Activated T-cell treated with anti-CD3 and anti-CD28 coated beads for 4 hours (primary cell): ENCODE results near the gene C12orf76.
"Not testable (repeated sequence)": the region's sequence is repeated elsewhere in the genome, so short reads cannot be mapped to it uniquely, and the experiment has no call there.

Source experiments
- DNase-seq: peaks from one replicate; pipeline ENCODE4 v3.0.0-alpha.2; 2020

Gene C12orf76

DNA sequence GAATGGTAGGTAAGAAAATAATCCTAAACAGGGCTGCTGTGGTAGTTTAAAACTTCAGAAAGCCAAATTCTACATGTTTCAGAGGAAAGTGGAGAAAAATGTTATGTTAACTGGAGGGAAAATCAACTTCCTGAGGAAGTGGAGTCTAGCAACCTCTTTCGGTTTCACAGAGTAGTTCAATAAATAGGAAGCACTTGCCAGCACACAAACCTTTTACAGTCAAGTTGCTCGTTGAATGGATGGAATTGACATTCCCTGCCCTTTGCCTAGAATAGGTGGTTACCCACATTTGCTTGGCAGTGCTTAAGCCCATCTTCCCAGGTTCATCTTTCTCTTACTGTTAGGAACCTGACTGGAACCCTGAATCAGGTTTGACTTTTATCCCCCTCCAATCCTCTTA, 33.2 kb downstream of the C12orf76 start:
- DNase-seq: no peak

- DNase-seq: no peak
Observed at GRCh38 chr12:110012659-110013058, 35.7 kb downstream of the C12orf76 start.

DNA sequence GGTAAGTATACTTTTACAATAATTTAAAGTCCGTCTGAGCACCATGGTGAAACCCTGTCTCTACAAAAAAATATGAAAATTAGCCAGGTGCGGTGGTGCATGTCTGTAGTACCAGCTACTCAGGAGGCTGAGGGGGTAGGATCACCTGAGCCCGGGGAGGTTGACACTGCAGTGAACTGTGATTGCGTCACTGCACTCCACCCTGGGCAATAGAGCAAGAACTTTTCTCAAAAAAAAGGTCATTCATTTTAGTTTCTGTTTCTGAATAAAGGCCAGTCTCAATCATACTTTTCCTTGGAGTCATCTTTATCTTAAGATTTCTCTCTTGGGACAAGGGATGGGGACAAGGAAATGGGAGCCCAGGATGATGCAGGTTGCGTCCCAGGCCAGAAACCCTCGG, 36.2 kb downstream of the C12orf76 start:
- DNase-seq: no peak

DNA sequence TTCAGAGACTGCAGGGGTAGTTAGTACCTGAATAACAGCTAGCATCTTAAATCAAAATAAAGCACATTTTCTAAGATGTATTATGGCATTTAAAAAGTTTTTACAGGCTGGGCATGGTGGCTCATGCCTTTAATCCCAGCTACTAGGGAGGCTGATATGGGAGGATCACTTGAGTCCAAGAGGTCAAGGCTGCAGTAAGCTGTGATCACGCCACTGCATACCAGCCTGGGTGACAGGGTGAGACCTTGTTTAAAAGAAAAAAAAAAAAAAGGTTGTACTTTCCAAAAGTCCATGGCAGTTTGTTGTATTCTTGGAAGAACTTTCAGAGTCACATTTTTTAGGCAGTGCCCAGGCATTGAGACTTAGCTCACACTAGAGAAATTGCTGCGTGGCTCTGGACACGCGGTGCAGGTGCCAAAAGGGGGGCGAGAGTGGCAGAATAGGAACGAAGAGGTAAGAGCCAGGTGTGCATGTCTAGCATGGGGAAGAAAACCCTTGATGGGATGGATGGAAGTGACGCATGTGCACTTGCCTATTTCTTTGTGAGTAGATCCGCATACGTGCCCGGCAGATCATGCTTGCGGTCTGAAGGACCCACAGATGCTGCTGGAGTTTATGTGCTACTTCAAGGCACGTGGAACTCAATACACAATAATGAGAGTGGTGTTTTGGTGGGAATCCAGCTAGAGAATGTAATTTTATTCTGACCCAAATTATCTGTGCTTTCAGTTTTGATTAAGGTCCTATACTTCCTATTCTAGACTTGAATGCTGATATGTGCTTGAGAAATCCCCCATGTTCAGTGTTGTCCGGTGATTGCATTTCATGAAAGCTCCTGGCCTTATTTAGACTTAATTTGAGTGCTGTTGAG, 37.2 kb downstream of the C12orf76 start:
- no peak for DNase-seq

GRCh38 chr12:110008681-110009398, 39.5 kb downstream of the C12orf76 start:
- not testable (repeated sequence) for DNase-seq

DNA sequence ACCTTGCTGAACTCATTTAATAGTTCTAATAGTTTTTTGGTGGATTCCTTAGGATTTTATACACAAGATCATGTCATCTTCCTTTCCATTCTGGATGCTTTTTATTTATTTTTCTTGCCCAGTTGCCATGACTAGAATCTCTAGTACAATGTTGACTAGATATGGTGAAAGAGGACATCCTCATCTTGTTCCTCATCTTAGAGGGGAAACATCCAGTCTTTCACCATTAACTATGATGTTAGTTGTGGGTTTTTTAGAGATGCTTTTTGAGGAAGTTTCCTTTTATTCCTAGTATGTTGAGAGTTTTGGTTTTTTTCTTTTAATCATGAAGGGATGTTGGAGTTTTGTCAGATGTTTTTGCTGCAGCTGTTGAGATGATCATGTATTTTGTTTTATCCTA, 40.4 kb downstream of the C12orf76 start:
- no peak for DNase-seq

DNA sequence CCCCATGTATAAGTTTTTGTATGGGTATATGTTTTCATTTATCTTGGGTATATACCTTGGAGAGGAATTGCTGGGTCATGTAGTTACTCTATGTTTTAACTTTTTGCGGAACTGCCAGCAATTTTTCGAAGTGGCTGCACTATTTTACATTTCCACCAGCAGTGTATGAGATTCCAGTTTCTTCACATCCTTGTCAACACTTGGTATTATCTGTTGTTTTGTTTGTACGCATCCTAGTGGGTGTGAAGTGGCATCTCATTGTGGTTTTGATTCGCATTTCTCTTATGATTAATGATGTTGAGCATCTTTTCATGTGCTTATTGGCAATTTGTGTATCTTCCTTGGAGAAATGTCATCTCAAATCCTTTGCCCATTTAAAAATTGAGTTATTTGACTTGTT, 42.2 kb downstream of the C12orf76 start:
- DNase-seq: no peak

GRCh38 chr12:110005319-110005973, 42.9 kb downstream of the C12orf76 start:
- no peak for DNase-seq

- DNase-seq: no peak
Observed at GRCh38 chr12:110004598-110004997, 43.7 kb downstream of the C12orf76 start.

DNA sequence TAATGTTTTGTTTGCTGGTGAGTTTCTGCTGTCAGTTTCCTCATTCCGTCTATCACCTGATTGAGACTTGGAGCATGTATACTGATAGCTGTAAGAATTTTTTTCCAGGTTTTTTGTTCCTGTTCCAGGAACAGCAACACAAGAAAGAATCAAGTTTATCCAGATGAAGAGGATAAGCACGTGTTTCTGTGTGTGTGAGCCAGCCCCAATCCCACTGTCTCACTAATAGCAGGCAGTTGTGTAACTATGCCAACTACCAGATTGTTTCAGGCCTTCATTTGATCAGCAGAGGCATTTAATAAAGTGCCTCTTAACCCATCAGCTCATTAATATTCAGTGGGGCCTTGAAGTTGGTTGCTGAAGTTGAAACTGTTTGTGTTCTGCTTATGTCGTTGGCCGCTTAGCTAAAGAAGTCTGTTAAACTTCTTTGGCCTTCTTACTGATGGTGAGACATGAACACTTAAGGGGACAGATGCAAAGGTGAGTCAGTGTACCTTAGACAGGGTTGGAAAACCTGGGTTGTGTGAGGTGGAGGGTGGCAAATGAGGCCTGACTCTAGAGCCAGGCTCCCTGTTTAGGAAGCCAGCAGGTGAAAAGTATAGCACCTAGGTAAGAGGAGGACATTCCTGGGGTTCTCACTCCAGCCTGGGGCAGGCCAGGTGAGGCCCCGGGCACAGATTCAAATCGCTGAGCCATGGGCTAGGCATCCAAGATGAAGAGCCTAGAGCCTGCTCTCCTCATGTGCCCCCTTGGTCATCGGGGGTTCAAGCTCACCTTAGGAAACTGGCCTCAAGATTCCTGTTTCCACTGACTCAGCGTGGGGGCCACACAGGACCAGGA, 45.4 kb downstream of the C12orf76 start:
- DNase-seq: no peak

DNA sequence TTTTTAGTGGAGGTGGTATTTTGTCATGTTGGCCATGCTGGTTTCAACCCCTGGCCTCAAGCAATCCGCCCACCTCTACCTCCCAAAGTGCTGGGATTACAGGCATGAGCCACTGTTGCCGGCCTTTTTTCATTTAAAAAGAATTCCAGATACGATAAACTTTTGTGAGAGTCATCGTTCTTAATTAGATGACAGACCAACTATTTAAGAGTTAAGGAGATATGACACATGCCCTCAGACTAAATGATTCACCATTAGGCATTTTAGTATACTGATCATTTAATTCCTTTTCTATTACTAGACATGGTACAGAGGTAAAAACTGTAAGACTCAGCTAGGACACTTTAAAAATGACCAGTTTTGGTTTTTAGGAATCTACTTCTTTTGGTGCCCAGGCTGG, 46.7 kb downstream of the C12orf76 start:
- DNase-seq: no peak

- no peak for DNase-seq
Observed at GRCh38 chr12:109999983-110000505, 48.3 kb downstream of the C12orf76 start.

DNA sequence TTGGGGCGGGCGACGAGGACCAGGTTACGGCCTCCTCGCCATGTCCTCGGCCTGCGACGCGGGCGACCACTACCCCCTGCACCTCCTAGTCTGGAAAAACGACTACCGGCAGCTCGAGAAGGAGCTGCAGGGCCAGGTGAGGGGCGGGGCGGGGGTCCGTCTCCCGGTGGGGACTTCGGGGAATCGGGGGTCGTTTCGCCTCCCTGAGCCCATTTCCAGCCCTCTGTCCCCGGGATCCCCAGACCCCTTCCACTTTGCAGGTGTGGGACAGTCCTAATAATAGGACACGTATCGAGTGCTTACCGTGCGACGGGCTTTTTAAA, 48.7 kb downstream of the C12orf76 start:
- DNase-seq: no peak

GRCh38 chr12:109998904-109999648, 49.2 kb downstream of the C12orf76 start, which contains the start of gene ANKRD13A:
Gene ANKRD13A (plus strand): TSS chr12:109999430. CDS start chr12:109999689, 259 bp downstream.
- peak; percentile 73 for DNase-seq

GRCh38 chr12:109998241-109998903, 50.0 kb downstream of the C12orf76 start:
- no peak for DNase-seq

DNA sequence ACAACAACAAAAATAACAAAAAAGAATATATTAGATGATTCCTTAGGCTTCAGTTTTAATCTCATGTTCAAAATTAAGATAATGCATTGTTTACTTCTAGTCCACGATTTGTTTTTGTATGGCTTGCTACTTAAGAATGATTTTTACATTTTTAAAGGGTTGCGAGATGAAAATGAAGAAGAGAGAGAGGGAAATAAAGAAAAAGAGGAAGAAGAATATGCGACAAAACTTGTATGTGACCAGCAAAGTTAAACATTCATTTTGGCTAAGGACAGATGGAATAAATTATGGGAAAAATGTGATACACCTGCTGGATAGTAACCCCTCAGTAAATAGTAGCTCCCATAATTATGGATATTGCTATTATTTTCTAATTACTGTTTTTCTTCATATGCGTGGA, 50.9 kb downstream of the C12orf76 start:
- DNase-seq: no peak

- DNase-seq: no peak
Observed at GRCh38 chr12:109996483-109996853, 51.9 kb downstream of the C12orf76 start.

- DNase-seq: peak; percentile 88
Observed at GRCh38 chr12:109995686-109996482, 52.4 kb downstream of the C12orf76 start, which contains the start of gene GIT2. Gene GIT2 (minus strand): TSS chr12:109996368. CDS start chr12:109996224, 144 bp downstream.

DNA sequence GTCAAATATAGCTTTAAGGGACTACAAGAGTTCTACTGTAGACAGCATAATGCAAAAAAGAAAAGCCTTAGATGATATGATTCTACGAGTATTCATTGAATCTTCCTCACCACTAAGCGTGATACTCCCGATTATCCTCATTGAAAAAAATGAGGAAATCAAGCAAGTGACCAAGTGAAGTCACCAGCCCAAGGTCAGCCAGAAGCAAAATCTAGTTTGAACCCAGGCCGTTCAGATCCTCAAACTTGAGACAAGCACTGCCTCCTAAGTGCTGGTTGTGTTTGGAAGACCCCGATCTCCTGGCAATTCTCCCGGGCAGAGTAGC, 53.0 kb downstream of the C12orf76 start:
- DNase-seq: no peak

- DNase-seq: no peak
Observed at GRCh38 chr12:109994401-109995175, 53.7 kb downstream of the C12orf76 start.
